Neural progenitor cell (in vitro differentiated cells): ENCODE data around the gene PIGC.

Experiments
- EZH2 ChIP-seq: fragments of 200-600 bp; sonication (generic); IDR thresholded peaks from 2 replicates; pipeline ENCODE4 v1.6.1; 2017; ENCODE audit warnings: antibody characterized with exemption, mild to moderate bottlenecking, moderate library complexity
- EZH2phosphoT487 ChIP-seq: fragments of 200-600 bp; sonication (generic); IDR thresholded peaks from 2 replicates; pipeline ENCODE4 v1.6.1; 2017; ENCODE audit warnings: antibody characterized with exemption
- TF ChIP-seq, protein P1 (sequence below): fragments of 200-600 bp; sonication (generic); IDR thresholded peaks from 2 replicates; pipeline ENCODE4 v1.5.1; 2017; ENCODE audit warnings: antibody characterized with exemption, mild to moderate bottlenecking

DNA sequence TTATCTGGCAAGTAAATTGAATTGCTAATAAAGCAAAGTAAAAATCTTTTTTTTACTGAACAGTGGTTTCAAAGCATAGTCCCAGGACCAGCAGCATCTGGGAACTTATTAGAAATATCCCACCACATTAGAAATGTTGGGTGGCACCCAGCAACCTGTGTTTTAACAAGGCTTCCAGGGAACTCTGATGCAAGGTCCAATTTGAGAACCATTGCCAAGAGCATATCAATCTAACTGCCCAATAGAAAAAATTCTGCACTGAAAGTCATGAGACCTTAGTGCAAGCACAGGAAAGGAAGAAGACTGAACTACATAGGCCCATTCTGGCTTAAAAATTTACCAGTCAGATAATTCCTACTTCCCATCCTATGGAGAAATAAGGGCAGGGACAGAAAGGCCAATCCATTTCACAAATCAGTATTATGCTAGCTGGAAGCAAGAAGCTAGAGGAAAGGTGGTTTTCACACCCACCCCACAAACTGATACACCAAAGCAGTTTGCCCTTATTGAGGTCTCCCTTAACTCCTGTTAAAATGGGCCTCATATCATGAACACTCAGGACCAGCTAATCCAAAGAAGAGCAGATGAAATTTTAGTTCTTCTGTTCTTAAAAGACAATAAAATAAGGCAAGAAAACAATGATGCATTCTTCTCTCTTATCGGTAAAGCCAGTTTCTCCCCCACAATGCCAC lies 40.8 kb downstream of the PIGC start:
- TF ChIP-seq EZH2phosphoT487 (no peak), EZH2 (no peak)
- TF ChIP-seq, protein P1, sequence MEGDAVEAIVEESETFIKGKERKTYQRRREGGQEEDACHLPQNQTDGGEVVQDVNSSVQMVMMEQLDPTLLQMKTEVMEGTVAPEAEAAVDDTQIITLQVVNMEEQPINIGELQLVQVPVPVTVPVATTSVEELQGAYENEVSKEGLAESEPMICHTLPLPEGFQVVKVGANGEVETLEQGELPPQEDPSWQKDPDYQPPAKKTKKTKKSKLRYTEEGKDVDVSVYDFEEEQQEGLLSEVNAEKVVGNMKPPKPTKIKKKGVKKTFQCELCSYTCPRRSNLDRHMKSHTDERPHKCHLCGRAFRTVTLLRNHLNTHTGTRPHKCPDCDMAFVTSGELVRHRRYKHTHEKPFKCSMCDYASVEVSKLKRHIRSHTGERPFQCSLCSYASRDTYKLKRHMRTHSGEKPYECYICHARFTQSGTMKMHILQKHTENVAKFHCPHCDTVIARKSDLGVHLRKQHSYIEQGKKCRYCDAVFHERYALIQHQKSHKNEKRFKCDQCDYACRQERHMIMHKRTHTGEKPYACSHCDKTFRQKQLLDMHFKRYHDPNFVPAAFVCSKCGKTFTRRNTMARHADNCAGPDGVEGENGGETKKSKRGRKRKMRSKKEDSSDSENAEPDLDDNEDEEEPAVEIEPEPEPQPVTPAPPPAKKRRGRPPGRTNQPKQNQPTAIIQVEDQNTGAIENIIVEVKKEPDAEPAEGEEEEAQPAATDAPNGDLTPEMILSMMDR, result no peak
